ENCODE measurements around the gene CAST.
"Not testable (repeated sequence)": the region's sequence is repeated elsewhere in the genome, so short reads cannot be mapped to it uniquely, and the experiment has no call there.

The CAST gene

DNA sequence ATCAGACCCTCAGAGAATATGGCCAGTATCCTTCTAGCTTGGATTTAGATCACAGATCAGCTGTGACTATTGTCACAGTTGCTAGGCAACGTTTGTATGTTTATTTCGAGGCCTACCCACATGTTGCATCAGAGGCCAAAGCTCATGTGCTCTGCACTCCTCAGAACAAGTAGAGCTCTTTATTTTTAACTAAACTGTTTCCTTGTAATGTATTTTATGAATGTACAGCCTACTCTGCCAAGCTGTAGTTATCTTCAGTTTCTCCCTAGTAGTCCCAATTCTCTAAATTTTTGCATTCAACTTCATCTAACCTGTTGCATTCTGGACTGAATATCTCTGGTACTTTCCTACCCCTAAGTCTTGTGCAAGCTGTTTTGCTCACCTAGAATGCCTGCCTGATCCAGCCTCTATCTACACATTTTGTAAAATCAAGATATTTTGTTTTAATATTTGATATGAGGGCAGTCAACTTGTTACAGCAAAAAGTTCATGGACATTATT, 52.8 kb downstream of the CAST start:
- peak; percentile 30 for DNase-seq

DNA sequence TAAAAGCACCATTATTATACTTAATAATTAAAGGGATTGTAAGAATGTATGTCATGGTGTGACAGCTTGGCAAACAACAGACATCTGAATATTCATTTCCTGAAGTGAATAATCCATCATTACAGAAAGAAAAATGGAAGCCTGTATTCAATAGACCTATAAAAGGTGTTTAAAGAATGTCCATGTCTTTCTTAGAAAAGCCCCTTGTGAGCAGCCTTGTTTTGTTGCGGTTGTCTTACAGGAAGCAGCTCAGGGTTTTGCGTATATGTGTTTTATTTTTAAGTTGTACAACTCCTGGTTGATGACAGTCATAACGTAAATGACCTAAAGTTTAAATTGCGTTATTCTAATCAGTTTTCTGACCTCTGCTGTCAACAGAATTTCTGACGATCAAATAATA, 53.8 kb downstream of the CAST start:
- no peak for DNase-seq

DNA sequence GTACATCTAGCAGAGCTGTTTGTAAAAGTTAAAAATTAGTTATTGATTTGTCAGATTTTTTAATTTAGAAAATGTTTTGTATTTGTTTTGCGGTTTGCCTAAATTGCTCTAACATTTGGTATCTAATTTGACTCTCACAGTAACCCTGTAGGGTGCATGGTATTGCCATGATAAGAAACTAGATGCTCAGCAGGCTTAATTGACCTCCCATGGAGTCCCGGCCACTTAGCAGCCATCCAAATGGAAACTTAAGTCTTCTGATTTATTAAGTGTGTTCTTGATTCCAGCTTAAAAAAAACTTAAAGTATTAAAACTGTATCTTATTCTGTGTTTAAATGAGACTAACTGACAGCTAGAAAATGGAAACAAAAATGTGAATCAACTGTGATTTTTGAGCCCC, 54.5 kb downstream of the CAST start:
- DNase-seq: no peak

DNA sequence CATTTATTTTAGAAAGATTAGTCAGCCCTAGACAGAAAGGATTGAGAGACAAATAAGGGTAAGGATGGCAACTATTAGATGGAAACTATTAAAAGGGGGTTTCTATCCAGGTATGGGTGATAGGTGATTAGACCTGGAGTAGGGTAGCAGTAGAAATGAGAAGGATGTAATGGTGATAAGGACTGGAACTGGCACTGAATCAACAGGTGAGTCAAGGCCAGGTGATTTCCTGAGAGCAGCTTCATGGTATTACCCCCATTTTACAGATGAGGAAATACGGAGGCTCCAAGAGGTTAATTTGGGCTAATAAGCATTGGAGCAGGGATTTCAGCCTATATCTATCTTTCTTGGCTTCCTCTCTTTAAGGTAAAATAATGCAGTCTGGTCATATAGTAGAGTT, 55.7 kb downstream of the CAST start:
- no peak for DNase-seq

DNA sequence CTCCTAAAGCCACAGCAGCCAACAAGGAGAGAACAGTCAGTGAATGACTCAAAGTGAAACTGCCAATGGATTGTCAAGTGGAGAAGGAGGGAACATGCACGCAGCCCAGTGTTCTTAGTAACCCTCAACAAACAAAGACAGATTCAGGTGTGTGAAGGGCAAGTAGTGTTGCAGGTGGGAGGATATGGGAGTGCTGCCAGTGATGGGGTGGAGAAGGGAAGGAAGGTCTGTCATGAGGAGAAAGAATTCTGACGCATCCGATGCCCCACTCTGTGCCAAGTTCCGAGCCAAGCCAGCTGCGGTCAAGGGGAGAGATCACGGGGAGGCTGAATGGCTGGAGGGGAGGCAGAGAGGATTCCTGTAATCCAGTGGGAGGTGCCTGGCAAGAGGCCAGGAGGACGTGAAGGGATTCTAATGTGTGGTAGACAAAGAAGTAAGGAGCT, 56.5 kb downstream of the CAST start:
- no peak for DNase-seq

DNA sequence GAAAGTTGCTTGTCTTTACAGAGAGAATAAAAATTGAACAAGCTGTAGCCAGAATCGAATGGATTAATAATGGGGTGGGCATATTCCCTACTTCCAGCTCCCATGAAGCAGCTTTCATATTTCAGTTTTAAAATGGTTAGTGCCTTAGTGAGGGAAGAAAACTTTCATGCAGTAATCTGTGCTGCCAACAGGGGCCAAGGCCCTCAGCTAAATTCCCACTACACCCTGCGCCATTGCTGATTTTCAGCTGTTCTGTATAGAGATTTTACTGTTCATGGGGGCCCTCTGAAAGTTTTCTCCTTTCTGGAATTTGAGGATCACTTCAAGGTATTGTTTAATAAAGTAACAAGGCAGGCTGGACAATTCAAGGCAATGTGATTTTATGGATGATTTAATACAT, 58.2 kb downstream of the CAST start:
- no peak for DNase-seq

DNA sequence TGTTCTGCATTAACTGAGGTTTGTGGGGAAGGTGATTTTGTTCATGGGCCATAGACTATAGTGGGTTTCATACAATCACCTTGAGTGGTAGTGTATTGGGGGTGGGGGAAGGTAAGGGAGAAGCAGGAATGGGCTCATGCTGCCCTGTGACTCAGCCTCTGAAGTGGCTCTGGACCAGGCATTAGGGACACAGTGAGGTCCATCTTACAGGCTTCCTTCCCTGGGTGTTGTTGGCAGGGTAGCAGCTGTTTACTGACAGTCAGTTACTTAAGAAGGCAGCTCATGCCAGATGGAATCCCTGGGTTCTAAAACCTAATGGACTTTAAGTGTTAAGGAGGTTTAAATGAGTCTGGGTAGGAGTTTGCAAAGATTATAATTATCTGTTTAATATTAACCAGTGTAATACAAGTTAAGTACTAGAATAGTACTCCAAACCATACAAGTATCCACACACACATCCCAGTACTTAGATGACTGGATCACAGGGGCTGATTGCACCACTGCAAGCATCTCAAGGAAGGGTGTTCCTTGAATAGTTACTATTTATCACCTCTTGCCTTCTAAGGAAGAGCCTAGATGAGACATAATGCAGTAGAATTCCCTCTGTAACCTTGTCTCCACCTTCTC, 59.3 kb downstream of the CAST start:
- DNase-seq: no peak

DNA sequence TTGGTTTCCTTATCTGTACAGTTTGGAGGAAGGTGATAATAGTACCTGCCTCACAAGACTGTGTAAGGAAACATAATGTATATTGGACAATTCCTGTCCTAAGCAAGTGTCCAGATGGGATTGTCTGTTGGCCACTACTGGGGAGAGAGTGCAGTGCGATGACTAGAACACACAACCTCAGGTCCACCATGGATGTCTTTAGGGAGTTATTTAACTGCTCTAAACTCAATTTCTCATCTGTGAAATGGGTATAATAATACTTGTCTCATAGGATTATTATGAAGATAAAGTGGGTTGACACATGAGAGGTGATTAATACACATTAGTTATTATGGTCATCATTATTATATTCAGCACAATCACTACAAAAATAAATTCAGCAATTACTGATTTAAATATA, 63.1 kb downstream of the CAST start:
- DNase-seq: no peak

DNA sequence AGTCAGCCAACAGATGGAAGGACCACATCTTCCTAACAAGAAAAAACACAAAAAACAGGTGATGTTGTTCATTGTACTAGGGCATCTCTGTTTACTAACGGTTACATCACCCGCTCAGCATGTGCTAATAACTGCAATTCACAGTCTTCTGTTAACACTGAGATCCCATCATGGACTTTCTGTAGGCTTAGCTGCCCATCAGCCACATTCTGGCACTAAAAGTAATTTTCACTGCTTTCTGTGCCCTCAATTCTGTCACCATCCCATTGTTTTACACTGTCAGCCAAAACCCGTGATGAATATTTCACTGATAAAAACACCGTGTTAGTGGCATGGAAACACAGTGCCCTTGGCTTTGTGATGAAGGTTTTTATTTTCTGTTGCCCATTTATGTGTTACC, 64.6 kb downstream of the CAST start:
- DNase-seq: no peak

DNA sequence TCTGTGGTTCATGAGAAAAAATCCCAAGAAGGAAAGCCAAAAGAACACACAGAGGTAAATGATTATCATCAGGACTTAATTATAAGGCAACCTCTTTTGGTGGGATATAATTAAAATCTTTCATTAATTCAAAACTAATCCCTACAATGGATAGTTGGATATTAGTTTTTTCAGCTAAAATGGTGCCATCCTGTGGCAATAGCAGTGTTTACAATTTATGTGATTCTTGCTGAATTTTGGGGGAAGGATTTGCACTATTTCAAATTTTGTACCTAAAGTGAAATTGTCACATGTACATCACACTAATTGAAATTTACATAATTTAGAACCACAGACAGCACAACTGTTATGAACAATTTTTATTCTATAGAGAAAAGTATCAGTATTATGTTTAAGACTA, 67.0 kb downstream of the CAST start:
- no peak for DNase-seq

DNA sequence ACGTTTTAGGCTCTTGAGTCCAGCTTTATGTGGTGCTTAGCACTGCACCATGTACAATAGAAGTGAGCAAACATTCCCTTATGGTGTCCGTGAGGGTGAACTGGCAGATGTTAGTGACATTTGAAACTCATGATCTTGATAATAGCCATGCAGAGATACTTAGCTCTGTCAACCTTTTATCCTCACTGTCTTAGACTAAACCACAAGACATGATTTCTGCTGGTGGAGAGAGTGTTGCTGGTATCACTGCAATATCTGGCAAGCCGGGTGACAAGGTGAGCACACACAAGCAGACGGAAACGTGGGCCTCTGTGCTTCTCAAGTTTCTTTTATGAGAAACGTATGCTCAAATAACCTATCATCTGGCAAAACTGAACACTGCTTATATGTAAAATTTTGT, 68.4 kb downstream of the CAST start:
- DNase-seq: no peak

DNA sequence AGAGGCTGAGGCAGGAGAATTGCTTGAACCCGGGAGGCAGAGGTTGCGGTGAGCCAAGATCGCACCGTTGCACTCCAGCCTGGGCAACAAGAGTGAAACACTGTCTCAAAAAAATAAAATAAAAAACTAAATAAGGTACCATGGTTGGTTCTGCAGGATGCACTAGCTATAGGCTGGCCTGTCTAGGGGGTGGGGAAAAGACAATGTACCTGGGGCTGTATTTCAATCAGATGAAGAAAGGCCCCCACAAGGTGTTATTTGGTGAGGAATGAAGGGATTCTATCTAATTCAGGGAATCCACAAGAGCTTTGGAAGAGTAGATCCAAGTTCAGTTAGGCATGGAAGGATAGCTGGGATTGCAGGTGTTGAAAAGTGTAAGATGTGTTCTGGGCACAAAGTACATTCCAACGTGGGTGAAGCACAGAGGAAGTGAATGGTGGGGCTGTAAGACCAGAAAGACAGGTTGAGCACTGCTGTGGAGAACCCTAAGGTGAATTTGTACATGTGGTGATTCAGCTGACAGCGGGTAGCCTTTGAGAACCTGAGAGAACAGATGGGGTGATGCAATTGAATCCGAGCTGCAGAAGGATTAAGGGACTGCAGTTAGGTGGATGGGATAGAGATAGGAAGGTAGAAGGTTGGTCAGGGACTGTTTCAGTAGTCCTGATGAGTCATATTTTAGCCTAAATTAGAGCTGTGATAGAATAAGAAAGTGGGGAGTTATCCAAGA, 71.8 kb downstream of the CAST start:
- no peak for DNase-seq

DNA sequence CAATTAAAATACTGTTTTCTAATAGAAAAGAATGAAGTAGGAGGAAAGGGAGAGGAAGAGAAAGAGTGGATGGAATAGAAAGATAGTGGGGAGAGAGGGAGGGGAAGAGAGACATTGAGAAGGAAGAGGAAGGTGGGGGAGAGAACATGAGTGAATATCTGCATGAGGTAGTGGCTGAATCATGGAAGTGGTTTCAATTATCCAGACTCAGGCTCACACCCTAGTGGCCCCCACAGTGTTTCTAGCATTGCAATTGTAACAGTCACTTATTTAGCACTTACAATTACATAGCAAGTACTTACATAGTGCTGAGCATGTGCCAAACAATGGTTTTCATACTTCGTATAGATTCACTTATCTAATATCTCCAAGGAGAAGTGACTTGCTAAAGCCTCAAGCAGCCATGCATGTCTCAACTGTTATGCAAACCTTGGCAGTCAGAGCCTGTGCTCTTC, 72.7 kb downstream of the CAST start:
- no peak for DNase-seq

DNA sequence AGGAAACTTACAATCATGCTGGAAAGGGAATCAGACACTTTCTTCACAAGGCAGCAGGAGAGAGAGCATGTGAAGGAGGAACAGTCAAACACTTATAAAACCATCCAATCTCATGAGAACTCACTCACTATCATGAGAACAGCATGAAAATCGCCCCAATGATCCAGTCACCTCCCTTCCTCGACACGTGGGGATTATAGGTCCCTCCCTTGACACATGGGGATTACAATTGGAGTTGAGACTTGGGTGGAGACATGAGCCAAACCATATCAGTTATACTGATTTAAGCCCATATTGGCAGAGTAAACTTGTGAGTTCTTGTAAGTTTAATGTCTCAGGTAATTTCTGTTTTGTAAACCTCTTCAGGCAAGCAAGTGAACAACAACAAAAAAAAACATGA, 74.8 kb downstream of the CAST start:
- DNase-seq: no peak

DNA sequence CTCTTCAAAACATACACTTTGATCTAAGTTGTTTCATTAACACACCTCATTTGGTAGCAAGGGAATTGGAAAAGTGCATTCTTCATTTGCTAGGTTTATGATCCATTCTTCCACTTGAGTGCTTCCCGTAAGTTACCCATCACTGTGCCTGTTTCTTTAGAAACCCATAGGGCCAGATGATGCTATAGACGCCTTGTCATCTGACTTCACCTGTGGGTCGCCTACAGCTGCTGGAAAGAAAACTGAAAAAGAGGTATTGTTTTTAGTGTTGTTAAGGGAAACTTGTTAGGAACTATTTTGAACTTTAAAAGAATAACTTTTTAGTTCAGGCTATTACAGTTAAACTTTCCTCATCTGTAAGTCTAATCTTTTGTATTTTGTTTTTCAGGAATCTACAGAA, 78.9 kb downstream of the CAST start:
- DNase-seq: no peak

DNA sequence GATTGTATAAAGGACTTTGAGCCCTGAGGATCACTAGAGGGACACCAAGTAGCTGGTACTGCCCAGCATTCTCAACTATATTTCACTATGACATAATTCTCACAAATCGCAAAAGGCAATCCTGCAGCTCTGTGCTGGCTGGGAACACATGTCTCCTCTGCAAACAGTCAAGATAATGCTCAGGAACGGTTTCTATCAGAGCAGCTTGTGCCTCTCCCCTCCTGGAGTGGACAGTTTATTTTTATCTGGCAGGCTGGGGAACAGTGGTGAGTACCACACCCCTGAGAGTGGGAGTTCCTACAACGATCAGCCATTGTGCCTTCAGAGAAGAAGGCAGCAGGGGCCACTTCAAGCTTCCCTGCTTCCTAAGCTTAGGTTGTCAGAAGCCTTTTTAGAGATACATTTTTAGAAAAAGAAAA, 79.7 kb downstream of the CAST start:
- DNase-seq: no peak

DNA sequence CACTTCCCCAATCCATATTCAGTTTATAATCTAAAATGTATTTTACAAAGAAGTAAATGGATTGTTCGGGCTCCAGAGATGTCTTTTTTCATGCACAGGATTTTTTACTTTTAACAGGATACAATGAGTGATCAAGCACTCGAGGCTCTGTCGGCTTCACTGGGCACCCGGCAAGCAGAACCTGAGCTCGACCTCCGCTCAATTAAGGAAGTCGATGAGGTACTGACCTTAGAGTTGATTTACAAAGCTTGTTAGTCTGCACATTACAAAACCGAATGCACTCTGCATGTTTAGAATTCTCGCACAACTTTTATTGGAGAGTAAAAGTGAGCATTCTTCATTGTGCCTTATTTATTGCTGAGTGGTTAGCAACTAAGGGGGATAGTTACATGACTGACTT, 80.4 kb downstream of the CAST start:
- no peak for DNase-seq

DNA sequence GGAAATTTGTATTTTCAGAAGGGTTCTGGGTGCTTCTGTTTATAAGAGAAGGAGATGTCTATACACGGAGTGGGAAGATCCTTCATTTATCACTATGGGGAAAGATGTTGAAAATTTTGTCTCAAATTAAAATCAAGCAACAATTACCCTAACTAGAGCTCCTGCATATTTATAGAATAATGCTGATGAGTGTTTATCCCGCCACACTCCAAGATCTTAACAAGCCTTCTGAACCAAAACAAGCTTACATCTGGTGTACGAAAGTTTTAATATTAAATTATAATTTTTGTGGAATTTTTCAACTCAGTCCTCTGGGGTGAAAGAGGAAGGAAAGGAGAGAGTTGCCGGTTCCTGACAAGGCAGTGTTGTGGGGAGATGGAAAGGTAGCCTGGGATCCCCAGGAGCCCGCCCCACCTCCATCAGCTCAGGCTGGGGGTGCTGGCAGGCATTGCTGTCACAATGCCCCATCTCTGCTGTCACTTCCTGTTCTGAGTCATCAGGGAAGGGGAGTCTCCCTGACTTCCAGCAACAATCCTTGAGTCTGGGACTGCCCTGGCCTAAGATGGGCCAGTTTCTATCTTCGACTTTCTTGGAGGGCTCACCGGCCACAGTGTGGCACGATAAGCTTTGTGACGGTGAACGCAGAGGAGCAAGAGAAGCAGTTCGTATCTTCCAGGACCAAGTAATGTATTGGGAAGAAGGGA, 81.0 kb downstream of the CAST start:
- no peak for DNase-seq

DNA sequence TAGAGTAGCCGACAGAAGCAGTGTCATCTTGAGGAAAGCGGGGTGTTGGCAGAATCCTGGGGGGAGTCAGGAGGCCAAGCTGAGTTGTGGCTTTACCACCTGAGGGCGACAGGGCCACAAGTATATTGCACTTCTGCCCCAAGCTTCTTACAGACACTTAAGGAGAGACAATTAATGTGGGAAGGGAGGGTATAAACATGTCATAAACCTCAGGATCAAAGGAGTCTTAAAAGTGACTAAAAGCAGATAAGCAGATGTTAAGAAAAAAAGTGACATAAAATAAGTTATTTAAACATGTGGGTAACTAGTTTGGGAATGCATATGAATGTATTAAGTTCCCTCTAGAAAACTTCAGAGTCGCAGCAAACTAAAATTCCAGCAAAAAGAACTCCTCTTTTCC, 81.6 kb downstream of the CAST start:
- no peak for DNase-seq

DNA sequence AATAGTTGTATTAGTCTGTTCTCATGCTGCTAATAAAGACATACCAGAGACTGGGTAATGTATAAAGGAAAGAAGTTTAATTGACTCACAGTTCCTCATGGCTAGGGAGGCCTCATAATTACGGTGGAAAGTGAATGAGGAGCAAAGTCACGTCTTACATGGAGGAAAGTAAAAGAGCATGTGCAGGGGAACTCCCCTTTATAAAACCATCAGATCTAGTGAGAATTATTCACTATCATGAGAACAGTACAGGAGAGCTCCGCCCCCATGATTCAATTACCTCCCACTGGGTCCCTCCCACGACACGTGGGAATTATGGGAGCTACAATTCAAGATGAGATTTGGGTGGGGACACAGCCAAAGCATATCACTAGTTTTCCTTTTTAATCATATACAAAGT, 82.0 kb downstream of the CAST start:
- DNase-seq: not testable (repeated sequence)

DNA sequence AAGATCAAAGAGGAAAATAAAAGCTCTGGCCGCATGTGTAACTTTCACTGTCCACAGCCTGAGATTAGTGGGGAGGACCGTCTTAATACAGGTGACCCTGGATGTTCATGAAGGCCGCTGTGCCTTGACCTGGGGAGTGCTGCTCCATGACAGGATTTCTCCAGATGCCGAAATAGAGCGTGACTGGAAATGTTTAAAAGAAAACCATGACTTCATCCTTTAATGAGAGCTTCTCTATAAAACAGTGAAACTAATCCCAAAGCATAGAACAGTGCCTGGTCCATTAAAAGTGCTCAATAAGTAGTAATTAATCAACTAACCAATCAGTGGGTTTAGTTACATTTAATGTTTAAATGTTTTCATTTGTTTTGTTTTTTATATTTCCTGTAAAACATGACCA, 82.8 kb downstream of the CAST start:
- DNase-seq: no peak

DNA sequence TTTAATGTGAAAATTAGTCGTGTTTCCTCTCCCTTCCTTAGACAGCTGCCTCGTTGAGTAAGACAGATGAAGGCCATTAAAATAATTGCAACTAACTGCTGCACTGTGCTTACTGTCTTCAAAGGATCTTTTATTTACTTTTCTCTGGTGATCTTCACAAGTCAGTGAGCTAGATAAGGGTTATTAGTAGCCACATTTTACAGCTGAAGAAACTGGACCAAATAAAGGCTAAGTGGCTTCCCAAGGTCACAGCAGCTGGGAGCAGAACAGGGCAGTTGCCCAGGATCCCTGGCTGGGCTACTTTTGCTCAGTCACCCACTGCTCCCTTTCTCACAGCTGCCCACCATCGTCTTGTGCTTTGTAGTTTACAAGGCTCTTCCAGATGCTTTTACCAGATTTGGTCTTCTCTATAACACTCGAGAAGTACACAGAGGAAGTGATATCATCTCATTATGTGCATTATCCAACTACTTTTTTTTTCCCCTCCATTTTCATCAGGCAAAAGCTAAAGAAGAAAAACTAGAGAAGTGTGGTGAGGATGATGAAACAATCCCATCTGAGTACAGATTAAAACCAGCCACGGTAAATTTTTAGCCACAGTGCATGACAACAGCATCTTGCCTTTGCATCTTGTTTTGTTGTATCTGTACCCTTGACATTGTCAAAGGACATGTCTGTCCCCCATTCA, 83.8 kb downstream of the CAST start:
- DNase-seq: no peak

DNA sequence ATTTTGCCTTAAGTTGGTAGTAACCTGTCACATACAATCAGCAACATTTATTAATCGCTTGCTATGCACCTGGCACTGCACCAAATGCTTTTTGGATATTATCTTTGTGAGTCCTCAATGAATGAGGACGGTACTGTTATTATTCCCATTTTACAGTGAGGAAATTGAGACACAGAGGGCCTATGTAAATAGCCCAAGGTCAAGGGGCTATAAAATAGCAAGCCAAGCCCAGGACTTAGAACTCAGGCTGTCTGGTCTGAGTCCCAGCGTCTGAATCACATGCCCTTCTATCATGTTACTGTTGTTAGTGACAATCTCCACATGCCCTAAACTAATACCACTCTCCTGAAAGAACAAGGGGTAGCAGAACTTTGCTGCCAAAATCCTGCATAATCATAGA, 85.5 kb downstream of the CAST start:
- DNase-seq: no peak
